NCI-H2081 (cell line): ENCODE measurements around the gene VGLL3.
A peak's percentile ranks its signal among the peaks of the same experiment; 100 is the strongest.
"Not testable (repeated sequence)": the region's sequence is repeated elsewhere in the genome, so short reads cannot be mapped to it uniquely, and the experiment has no call there.

Experiments used
- DNase-seq, 2 experiments: peaks; one replicate each; lab custom pipeline; 2025; lab: John Stamatoyannopoulos, UW

Gene VGLL3

DNA sequence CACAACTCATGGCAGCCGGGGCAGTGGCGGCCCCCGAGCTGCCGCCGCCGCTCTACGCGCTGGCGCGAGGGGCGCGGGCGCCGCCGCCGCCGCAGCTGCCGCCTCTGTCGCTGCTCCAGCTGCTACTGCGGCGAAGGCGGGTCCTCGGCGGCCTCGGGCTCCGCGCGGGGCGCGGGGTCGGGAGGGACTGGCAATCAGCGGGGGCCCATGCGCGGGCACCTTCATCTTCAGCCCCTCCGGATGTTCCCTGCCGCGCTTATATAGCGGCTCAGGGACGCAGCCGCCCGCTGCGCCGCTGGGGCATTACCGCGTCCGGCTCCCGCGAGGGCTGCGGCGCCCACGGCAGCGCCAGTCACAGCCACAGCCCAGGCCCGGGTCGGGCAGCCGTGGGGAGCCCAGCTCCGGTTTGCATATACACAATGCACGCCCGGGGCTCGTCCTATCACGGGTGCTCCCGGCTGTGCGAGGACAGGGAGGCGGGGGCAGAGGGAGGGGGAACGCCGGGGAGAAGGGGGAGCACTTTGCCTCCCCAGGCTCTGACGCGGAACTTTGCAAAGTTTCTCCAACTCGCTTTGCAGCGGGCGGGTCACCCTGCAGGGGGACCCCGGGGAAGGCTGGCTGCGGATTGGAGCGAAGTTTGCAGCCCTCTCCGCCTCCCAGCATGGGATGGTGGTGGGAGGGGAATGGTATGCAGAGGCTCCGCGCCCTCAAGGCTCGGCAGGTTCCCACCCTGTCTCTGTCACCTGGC lies at the start of gene VGLL3:
VGLL3 (minus strand) TSS at position 416 of the 748 bp plus-strand sequence; CDS start at position 10, 406 bp downstream.
- peak in 1 of 2 experiments; percentile 35 for DNase-seq

DNA sequence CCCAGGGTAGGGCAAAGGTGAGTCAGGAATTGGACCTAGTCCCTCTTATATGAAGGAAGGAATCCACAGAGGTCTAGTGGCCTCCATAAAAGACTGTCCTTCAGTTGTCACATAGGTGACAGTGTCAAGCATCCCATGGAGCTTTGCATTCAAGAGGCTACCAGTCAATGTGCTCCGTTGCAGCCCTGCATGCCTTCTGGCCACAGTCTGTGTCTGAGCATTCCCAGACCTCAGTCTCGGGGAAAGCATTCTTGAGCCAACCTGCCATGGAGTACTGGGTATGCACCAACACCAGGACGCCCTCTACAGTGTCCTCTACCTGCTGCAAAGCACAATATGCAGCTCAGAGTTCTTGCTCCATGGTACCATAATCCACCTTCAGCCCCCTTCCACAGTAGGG lies 46.7 kb upstream of the VGLL3 start:
- no peak for DNase-seq

GRCh38 chr3:87036671-87037070 lies 45.7 kb upstream of the VGLL3 start:
- DNase-seq, result no peak

DNA sequence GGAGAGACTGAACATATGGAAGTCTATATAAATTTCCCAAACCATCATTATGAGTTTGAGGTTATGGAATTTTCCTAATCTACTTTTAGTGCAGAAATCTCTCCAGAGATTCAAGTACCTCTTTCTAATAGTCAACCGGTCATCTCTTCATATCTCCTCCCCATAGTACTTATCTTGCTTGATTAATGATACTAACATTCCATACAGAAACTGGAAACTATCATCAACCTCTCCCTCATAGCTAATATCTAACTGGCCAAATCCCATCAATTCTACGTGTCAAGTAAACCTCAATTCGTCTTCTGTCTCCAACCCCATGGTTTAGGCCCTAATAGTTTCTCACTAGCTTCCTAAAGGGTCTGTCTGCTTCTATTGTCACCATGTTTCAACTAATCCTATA lies 44.4 kb upstream of the VGLL3 start:
- no peak for DNase-seq

GRCh38 chr3:87033205-87033604 lies 42.3 kb upstream of the VGLL3 start:
- DNase-seq, result no peak

- no peak for DNase-seq
Observed at GRCh38 chr3:87025661-87026645, 35.0 kb upstream of the VGLL3 start.

DNA sequence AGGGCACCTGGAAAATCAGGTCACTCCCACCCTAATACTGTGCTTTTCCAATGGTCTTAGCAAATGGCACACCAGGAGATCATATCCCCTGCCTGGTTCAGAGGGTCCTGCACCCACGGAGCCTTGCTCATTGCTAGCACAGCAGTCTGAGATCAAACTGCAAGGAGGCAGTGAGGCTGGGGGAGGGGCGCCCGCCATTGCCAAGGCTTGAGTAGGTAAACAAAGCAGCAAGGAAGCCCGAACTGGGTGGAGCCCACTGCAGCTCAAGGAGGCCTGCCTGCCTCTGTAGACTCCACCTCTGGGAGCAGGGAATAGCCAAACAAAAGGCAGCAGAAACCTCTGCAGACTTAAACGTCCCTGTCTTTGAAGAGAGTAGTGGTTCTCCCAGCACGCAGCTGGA lies 26.4 kb upstream of the VGLL3 start:
- DNase-seq, result not testable (repeated sequence)

DNA sequence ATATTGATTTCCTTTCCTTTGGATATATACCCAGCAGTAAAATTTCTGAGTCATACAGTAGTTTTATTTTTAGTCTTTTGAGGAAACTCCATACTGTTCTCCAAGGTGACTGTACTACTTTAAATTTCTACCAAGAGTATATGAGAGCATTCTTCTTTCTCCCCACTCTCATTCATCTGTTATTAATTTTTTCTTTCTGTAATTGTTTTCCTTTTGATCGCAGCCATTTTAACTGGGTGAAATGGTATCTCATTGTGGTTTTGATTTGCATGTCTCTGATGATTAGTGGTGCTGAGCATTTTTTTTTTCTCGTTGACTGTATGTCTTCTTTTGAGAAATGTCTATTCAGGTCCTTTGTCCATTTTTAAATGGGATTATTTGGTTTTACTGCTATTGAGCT lies 18.3 kb upstream of the VGLL3 start:
- DNase-seq, result no peak

DNA sequence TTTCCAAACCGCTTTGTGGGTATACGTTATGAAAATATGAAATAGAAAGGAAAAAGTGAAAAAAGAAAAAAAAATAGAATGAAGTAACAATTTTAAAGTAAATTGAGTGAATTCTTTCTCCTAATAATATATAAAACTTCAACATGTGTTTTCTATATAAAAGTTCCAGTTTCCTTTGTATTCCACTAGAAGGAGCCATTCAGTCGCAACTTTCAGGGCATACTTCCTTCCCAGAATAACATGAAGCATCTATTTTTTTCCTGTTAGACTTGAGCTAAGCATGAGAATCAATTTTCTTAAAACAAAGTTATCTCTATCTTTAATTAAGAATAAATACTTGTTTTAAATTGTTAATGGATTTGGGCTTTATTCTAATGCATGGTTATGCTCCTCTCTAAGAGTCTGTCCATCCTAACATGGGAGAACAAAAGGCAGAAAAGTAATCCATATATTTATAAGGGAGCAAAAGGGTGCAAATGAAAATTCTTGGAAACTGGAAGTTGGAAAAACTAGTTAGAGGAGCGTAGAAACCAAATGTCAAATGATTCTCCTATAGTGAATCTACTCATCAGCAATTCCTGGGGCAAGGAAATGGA lies 16.0 kb upstream of the VGLL3 start:
- DNase-seq, result no peak

DNA sequence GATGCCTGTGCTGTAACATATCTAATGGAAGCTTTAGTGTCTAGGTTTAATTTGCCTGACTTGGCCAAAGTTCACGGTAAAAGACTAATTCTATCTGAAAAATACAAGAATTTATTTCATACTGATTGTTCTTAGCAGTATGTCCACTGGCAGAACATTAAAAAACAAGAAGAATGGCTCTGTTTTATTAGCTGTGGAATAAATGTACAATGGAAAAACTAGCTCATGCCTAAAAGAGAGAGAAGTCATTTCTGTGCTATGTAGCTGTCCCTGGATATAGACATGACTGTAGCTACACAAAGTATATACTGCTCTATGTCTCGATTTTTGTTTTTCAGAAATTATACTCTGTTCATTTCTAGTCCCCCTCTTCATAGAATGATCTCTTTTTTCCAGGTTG lies 13.9 kb upstream of the VGLL3 start:
- no peak for DNase-seq

- no peak for DNase-seq
Observed at GRCh38 chr3:87002346-87002745, 11.4 kb upstream of the VGLL3 start.

DNA sequence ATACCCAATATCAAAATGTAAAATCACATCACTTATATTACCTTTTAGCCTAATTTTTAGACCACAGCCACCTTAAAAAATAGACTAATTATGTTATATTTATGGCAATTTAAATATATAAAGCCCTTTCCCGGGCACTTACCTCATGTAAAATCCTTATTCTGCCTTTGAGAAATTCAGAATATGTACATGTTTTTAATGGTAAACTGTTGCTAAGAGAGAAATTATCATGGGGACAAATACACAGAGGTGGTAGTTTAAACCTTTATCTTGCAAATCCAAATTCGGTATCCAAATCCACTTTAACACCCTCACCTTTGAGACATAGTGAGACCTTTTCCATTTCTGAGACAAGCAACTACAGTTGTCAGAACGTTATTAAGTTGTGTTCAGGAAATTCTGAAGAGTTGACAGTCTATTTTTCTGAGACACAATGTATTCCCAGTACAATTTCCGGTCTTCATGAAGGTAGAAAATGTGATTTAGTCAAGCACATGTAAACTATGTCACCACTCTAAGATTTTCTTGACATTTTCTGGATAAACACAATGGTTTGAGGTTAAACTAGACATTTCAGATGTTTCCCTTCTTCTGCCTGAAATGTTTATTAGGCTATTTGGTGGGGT lies 10.6 kb upstream of the VGLL3 start:
- DNase-seq, result no peak

GRCh38 chr3:87000940-87001339 lies 10.0 kb upstream of the VGLL3 start:
- no peak for DNase-seq

- no peak for DNase-seq
Observed at GRCh38 chr3:86998569-86998968, 7.6 kb upstream of the VGLL3 start.

GRCh38 chr3:86996261-86996955 lies 5.5 kb upstream of the VGLL3 start:
- no peak for DNase-seq

- no peak for DNase-seq
Observed at GRCh38 chr3:86995537-86995936, 4.6 kb upstream of the VGLL3 start.

GRCh38 chr3:86993704-86994103 lies 2.8 kb upstream of the VGLL3 start:
- DNase-seq, result no peak

GRCh38 chr3:86991840-86992435 lies 989 bp upstream of the VGLL3 start:
- DNase-seq, result no peak

DNA sequence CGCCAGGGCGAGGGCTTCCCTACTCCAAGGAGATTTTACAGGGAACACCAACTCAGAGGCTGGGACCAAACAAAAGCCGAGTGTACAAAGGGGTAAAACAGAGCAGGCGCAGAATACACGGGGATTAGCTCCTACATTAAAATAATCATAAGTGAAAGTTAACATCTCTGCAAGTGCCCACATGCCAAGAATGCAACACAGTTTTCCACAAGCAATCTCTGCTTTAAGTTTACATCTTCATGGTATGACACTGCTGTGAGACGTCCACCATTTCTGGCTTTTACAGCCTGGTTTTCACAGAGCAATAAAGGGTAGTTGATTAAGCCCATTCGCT lies 500 bp upstream of the VGLL3 start:
- no peak for DNase-seq

- peak in 1 of 2 experiments; percentile 4 for DNase-seq
Observed at GRCh38 chr3:86990012-86990733, 776 bp downstream of the VGLL3 start.

GRCh38 chr3:86989611-86990010 lies 1.3 kb downstream of the VGLL3 start:
- no peak for DNase-seq
